GM19099 (cell line): Measurements from ENCODE around the gene OR10A3.

Experiments used
- POLR2A ChIP-seq: IDR thresholded peaks from 3 replicates; pipeline ENCODE4 v1.6.1; 2011; ENCODE audit warnings: low read depth; ENCODE audit not compliant: insufficient read length; ENCODE audit errors: extremely low read depth

OR10A3 gene

GRCh38 chr11:7905961-7906429 is 35.5 kb downstream of the OR10A3 start:
- TF ChIP-seq POLR2A = no peak

GRCh38 chr11:7905549-7905948 is 36.0 kb downstream of the OR10A3 start:
- no peak for TF ChIP-seq POLR2A

- no peak for TF ChIP-seq POLR2A
Measured at GRCh38 chr11:7904917-7905316, 36.6 kb downstream of the OR10A3 start.

- TF ChIP-seq POLR2A = no peak
Measured at GRCh38 chr11:7903940-7904339, 37.6 kb downstream of the OR10A3 start.

- TF ChIP-seq POLR2A = no peak
Measured at GRCh38 chr11:7901319-7901854, 40.1 kb downstream of the OR10A3 start.

- no peak for TF ChIP-seq POLR2A
Measured at GRCh38 chr11:7900686-7901085, 40.8 kb downstream of the OR10A3 start.

- TF ChIP-seq POLR2A = no peak
Measured at GRCh38 chr11:7899418-7899817, 42.1 kb downstream of the OR10A3 start.

- TF ChIP-seq POLR2A = no peak
Measured at GRCh38 chr11:7898666-7899283, 42.7 kb downstream of the OR10A3 start.

- TF ChIP-seq POLR2A = no peak
Measured at GRCh38 chr11:7896009-7896785, 45.3 kb downstream of the OR10A3 start.

GRCh38 chr11:7894251-7894650 is 47.3 kb downstream of the OR10A3 start:
- no peak for TF ChIP-seq POLR2A

- TF ChIP-seq POLR2A = no peak
Measured at GRCh38 chr11:7893796-7894195, 47.7 kb downstream of the OR10A3 start.

GRCh38 chr11:7892840-7893254 is 48.7 kb downstream of the OR10A3 start:
- TF ChIP-seq POLR2A = no peak

GRCh38 chr11:7892059-7892699 is 49.3 kb downstream of the OR10A3 start:
- no peak for TF ChIP-seq POLR2A

GRCh38 chr11:7890417-7891172 is 50.9 kb downstream of the OR10A3 start:
- no peak for TF ChIP-seq POLR2A

- TF ChIP-seq POLR2A = no peak
Measured at GRCh38 chr11:7889985-7890384, 51.5 kb downstream of the OR10A3 start.
